ENCODE data around the gene DUSP19.
A peak's percentile ranks its signal among the peaks of the same experiment; 100 is the strongest.

Gene DUSP19

GRCh38 chr2:183063083-183063482, 15.5 kb upstream of the DUSP19 start:
- no peak for DNase-seq (ENCODE audit: low spot score)

GRCh38 chr2:183068561-183068960, 10.0 kb upstream of the DUSP19 start:
- no peak for DNase-seq (ENCODE audit: low spot score)

- DNase-seq (ENCODE audit: low spot score) = no peak
These were observed 9.4 kb upstream of the DUSP19 start for GRCh38 chr2:183069174-183069573.

- DNase-seq (ENCODE audit: low spot score) = peak; percentile 62
These were observed 7.4 kb upstream of the DUSP19 start for GRCh38 chr2:183070942-183071844.

GRCh38 chr2:183072177-183072576, 6.4 kb upstream of the DUSP19 start:
- no peak for DNase-seq (ENCODE audit: low spot score)

- no peak for DNase-seq (ENCODE audit: low spot score)
These were observed 434 bp upstream of the DUSP19 start for GRCh38 chr2:183078163-183078463.

DNA sequence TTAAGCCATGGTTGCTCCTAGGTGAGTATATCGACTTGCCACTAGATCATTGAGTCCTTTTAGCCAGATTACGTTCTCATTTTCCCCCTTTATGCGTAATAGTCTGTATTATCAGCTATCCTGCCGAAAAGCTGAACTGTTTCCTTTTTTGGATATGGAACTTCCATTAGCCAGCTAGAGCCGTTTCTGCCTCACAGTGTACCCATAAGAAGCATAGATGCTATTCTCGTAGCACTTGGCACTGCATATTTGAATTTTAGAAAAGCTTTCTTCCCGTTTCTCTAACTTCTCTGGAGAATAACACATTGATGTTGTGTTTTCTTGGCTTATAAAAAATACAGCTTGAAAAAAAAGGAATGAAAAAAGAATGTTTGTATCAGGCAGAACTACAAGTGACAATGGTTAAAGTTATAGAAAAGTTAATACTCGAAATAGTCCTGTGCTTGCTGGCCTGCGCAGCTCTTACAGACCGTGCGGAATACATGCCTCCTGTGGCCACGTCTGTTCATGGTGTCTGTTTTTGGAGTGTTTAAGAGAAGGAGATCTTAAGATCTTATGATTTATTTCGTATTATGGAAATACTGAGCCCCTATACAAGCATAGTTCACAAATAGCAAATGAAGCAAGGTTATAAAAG, 710 bp downstream of the DUSP19 start:
- DNase-seq (ENCODE audit: low spot score) = no peak

GRCh38 chr2:183081911-183082310, 3.4 kb downstream of the DUSP19 start:
- DNase-seq (ENCODE audit: low spot score) = no peak

DNA sequence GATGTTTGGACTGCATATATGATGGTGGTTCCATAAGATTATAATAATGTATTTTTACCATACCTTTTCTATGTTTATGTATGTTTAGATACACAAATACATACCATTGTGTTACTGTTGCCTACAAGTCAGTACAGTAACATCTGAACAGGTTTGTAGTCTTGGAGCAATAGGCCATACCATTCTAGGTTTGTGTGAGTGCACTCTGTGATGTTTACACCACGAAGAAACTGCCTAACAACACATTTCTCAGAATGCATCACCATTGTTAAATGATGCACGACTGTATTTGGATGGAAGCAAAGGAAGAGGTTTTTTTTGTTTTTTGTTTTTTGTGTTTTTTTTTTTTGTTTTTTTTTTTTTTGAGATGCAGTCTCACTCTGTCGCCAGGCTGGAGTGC, 9.5 kb downstream of the DUSP19 start:
- DNase-seq (ENCODE audit: low spot score) = no peak

DNA sequence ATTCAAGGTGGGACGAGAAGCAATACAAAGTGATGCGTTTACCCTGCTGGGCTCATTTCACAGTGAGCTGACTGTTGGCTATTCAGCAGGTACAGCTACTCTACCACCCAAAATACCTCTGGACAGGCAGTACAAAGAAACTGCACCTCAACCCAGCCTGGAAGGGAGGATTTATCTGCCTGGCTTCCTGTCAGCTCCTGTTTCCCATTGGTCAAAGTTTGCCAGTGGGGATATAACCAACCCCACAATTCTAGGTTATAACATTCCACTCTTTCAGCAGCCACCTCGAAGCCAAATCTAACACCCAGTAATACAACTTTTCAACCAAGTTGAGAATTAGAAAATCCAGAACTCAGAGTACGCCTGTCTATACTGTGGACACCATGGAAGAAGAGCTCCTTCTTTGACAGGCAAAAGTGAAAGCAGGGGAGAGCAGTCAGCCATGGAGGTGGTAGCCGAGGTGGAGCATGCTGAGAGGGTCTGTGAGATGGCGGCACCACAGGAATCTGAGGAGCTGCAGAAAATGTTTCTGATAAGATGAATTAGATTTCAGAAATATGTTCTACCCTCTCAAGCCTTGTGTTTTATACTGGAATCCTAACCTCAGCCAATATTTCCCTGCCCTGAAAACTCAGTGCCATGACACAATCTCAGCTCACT, 10.8 kb downstream of the DUSP19 start:
- DNase-seq (ENCODE audit: low spot score) = no peak

DNA sequence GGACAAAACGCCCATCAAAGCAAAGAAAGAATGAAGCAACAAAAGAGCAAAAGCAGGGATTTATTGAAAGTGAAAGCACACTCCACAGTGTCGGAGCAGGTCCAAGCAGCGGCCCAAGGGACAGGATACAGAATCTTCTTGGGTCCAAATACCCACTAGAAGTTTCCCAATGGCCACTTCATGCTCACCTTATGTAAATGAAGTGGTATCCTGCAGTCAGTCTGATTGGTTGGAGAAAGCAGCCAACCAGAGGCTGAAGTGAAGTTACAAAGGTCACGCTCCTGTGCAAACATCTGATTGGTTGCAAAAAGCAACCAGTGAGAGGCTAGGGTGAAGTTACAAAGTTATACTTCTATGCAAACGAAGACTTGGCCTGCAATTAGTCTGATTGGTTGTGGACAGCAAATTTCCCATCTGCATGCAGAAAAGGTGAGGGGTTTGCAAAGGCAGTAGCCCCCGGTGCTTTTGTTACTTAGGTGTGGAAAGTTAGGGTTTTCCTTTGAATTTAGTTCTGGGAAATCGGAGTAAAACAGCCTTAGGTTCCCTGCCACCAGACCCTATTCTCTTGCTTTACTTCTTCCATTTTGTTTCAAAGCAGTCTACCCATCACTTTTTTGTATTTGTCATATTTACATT, 12.9 kb downstream of the DUSP19 start:
- no peak for DNase-seq (ENCODE audit: low spot score)

- DNase-seq (ENCODE audit: low spot score) = no peak
These were observed 13.4 kb downstream of the DUSP19 start for GRCh38 chr2:183091954-183092345.

DNA sequence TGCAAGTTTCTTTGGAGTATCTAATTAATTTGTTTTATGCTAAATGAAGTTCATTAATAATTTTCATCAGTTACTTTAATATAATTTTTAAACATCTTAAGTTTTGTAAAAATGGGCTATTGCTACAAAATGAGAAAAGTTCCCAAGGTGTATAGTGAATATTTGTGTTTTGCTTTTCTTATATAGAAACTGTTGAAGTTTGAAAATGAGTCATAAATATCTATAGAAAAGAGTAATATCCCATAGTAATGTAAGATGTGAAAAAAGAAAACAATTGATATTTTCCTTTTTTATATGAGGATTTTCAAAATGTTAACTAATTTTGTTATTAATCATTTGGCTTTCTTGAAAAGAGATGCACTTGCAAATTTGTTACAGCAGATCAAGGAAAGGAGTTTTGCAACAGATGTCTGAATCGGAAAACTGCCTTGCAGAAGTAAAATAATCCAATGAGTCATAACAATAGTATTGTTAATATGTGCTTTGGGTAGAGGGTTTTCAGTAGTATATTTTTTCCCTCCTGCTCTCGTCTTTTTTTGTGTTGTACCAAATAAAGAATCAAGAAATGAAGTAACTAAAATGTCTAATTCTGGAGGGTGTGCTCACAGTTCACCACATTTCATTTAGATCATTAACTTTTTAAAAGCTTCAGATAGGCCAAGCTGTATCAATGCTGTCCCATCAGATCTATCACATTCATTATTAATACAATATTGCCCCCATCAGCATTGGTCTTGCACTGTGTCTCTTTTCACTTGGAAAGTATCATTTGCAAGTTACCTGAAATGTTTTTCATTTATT, 15.5 kb downstream of the DUSP19 start:
- no peak for DNase-seq (ENCODE audit: low spot score)

GRCh38 chr2:183105402-183106134, 27.0 kb downstream of the DUSP19 start:
- no peak for DNase-seq (ENCODE audit: low spot score)

- DNase-seq (ENCODE audit: low spot score) = no peak
These were observed 34.0 kb downstream of the DUSP19 start for GRCh38 chr2:183112577-183112976.

DNA sequence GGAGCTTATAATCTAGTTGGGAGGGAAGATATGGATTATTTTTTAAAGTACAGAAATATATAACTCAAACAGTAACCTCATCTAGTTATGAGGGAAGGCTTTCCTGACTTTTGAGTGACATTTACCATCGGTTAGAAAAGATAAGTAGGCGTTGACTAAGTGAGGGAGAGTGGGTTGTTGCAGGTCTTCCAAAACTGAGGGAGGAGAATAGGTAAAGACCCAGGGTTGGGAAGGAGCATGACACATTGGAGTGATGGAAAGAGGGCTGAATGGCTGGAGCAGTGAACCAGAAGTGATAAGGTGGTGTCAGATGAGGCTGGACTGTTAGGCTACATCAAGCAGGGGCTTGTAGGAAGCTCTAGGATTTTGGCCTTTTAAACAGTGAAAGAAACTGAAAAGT, 35.1 kb downstream of the DUSP19 start:
- no peak for DNase-seq (ENCODE audit: low spot score)

GRCh38 chr2:183117226-183117625, 38.7 kb downstream of the DUSP19 start:
- no peak for DNase-seq (ENCODE audit: low spot score)

- no peak for DNase-seq (ENCODE audit: low spot score)
These were observed 44.8 kb downstream of the DUSP19 start for GRCh38 chr2:183123117-183123958.

DNA sequence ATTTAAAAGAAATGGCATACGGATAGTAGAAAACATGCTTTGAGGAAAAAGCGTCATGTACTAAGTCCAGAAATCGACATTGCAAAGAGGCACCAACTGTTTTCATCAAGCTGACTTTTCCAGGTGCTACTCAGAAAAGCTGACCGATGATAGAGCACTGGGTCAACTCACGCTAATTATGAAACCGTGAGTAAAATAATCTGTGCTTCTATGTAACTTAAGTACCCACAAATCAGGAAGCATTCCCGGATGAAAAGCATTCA, 45.3 kb downstream of the DUSP19 start:
- no peak for DNase-seq (ENCODE audit: low spot score)

Data from SK-N-DZ (cell line).